Measurements from ENCODE around the gene STK17B. TPM values are rescaled to one million over a fixed set of nuclear protein-coding genes. Genes with fewer than 3 reads are reported as not detected.

STK17B gene
- 22.7 TPM for polyA plus RNA-seq (2013, experiment 1 of 2)
- polyA plus RNA-seq (2013, experiment 2 of 2) = 29.4 TPM

GRCh38 chr2:196171248-196171871 is at the start of gene STK17B:
TSS of gene STK17B (minus strand) at chr2:196171578. CDS start at chr2:196163383, 8,195 bp downstream.
- no peaks in the 10 kb centered on the region for H3K36me3 ChIP-seq (ENCODE audit: control insufficient read depth, insufficient read depth, low read length)
- no peaks in the 10 kb centered on the region for H3K9me3 ChIP-seq (ENCODE audit: control insufficient read depth, low read length)
- H3K4me1 ChIP-seq (ENCODE audit: control insufficient read depth, insufficient read depth, low read length, poor library complexity, severe bottlenecking) = peaks cover 11% of the 10 kb centered on the region
- 0% methylated on average over 19 to 29 of the region's 72 CpGs for WGBS, 2 experiments (ENCODE audit: insufficient coverage in 2 of 2)
- peak within 1 kb of the TSS; percentile 82 for H3K4me3 ChIP-seq (ENCODE audit: extremely low read depth, insufficient read depth, low read length, poor library complexity, severe bottlenecking)
- H3K27ac ChIP-seq (ENCODE audit: low read depth, low read length, severe bottlenecking) = peak within 1 kb of the TSS; percentile 79

- Histone ChIP-seq H3K9me3 (ENCODE audit: control insufficient read depth, low read length) (no peaks in the 10 kb centered on the region), H3K36me3 (ENCODE audit: control insufficient read depth, insufficient read depth, low read length) (peaks cover 32% of the 10 kb centered on the region), H3K27ac (ENCODE audit: low read depth, low read length, severe bottlenecking) (no peak overlapping the region), H3K4me3 (ENCODE audit: extremely low read depth, insufficient read depth, low read length, poor library complexity, severe bottlenecking) (no peak overlapping the region), H3K4me1 (ENCODE audit: control insufficient read depth, insufficient read depth, low read length, poor library complexity, severe bottlenecking) (no peaks in the 10 kb centered on the region)
- 94% methylated on average over 2 to 3 of the region's 4 CpGs for WGBS, 2 experiments (ENCODE audit: insufficient coverage in 2 of 2)
These were observed 49.3 kb upstream of the STK17B start for GRCh38 chr2:196220671-196221070.

GRCh38 chr2:196219671-196220070 is 48.3 kb upstream of the STK17B start:
- Histone ChIP-seq H3K4me1 (ENCODE audit: control insufficient read depth, insufficient read depth, low read length, poor library complexity, severe bottlenecking) (no peaks in the 10 kb centered on the region), H3K27ac (ENCODE audit: low read depth, low read length, severe bottlenecking) (no peak overlapping the region), H3K36me3 (ENCODE audit: control insufficient read depth, insufficient read depth, low read length) (peaks cover 32% of the 10 kb centered on the region), H3K9me3 (ENCODE audit: control insufficient read depth, low read length) (no peaks in the 10 kb centered on the region), H3K4me3 (ENCODE audit: extremely low read depth, insufficient read depth, low read length, poor library complexity, severe bottlenecking) (no peak overlapping the region)
- WGBS, 2 experiments (ENCODE audit: insufficient coverage in 2 of 2) = 100% methylated on average over 1 of the region's 3 CpGs; no CpG with 5 or more reads in 1 of the 2 experiments

GRCh38 chr2:196218106-196218505 is 46.7 kb upstream of the STK17B start:
- WGBS, 2 experiments (ENCODE audit: insufficient coverage in 2 of 2) = 100% methylated on average over 1 of the region's 1 CpG; no CpG with 5 or more reads in 1 of the 2 experiments

GRCh38 chr2:196217116-196217515 is 45.7 kb upstream of the STK17B start:
- 92% methylated on average over 2 of the region's 4 CpGs; no CpG with 5 or more reads in 1 of the 2 experiments for WGBS, 2 experiments (ENCODE audit: insufficient coverage in 2 of 2)

More at GRCh38 chr2:196218106-196218505, 46.7 kb upstream of the STK17B start:
- peaks cover 30% of the 10 kb centered on the region for H3K36me3 ChIP-seq (ENCODE audit: control insufficient read depth, insufficient read depth, low read length)
- no peak overlapping the region for H3K27ac ChIP-seq (ENCODE audit: low read depth, low read length, severe bottlenecking)
- H3K9me3 ChIP-seq (ENCODE audit: control insufficient read depth, low read length) = no peaks in the 10 kb centered on the region
- no peak overlapping the region for H3K4me3 ChIP-seq (ENCODE audit: extremely low read depth, insufficient read depth, low read length, poor library complexity, severe bottlenecking)
- no peaks in the 10 kb centered on the region for H3K4me1 ChIP-seq (ENCODE audit: control insufficient read depth, insufficient read depth, low read length, poor library complexity, severe bottlenecking)

GRCh38 chr2:196215376-196215775 is 44.0 kb upstream of the STK17B start:
- Histone ChIP-seq H3K9me3 (ENCODE audit: control insufficient read depth, low read length) (no peaks in the 10 kb centered on the region), H3K27ac (ENCODE audit: low read depth, low read length, severe bottlenecking) (no peak overlapping the region), H3K4me1 (ENCODE audit: control insufficient read depth, insufficient read depth, low read length, poor library complexity, severe bottlenecking) (no peaks in the 10 kb centered on the region), H3K4me3 (ENCODE audit: extremely low read depth, insufficient read depth, low read length, poor library complexity, severe bottlenecking) (no peak overlapping the region), H3K36me3 (ENCODE audit: control insufficient read depth, insufficient read depth, low read length) (peaks cover 22% of the 10 kb centered on the region)
- no CpG with 5 or more reads among the region's 6 CpGs for WGBS, 2 experiments (ENCODE audit: insufficient coverage in 2 of 2)

More at GRCh38 chr2:196217116-196217515, 45.7 kb upstream of the STK17B start:
- Histone ChIP-seq H3K4me1 (ENCODE audit: control insufficient read depth, insufficient read depth, low read length, poor library complexity, severe bottlenecking) (no peaks in the 10 kb centered on the region), H3K36me3 (ENCODE audit: control insufficient read depth, insufficient read depth, low read length) (peaks cover 34% of the 10 kb centered on the region), H3K4me3 (ENCODE audit: extremely low read depth, insufficient read depth, low read length, poor library complexity, severe bottlenecking) (no peak overlapping the region), H3K9me3 (ENCODE audit: control insufficient read depth, low read length) (no peaks in the 10 kb centered on the region), H3K27ac (ENCODE audit: low read depth, low read length, severe bottlenecking) (no peak overlapping the region)

GRCh38 chr2:196214156-196214555 is 42.8 kb upstream of the STK17B start:
- Histone ChIP-seq H3K4me3 (ENCODE audit: extremely low read depth, insufficient read depth, low read length, poor library complexity, severe bottlenecking) (no peak overlapping the region), H3K36me3 (ENCODE audit: control insufficient read depth, insufficient read depth, low read length) (peaks cover 22% of the 10 kb centered on the region), H3K9me3 (ENCODE audit: control insufficient read depth, low read length) (no peaks in the 10 kb centered on the region), H3K4me1 (ENCODE audit: control insufficient read depth, insufficient read depth, low read length, poor library complexity, severe bottlenecking) (no peaks in the 10 kb centered on the region), H3K27ac (ENCODE audit: low read depth, low read length, severe bottlenecking) (no peak overlapping the region)

- peaks cover 18% of the 10 kb centered on the region for H3K36me3 ChIP-seq (ENCODE audit: control insufficient read depth, insufficient read depth, low read length)
- H3K4me1 ChIP-seq (ENCODE audit: control insufficient read depth, insufficient read depth, low read length, poor library complexity, severe bottlenecking) = no peaks in the 10 kb centered on the region
- H3K4me3 ChIP-seq (ENCODE audit: extremely low read depth, insufficient read depth, low read length, poor library complexity, severe bottlenecking) = no peak overlapping the region
- H3K9me3 ChIP-seq (ENCODE audit: control insufficient read depth, low read length) = no peaks in the 10 kb centered on the region
- WGBS, 2 experiments (ENCODE audit: insufficient coverage in 2 of 2) = 70 to 92% methylated on average over 2 of the region's 3 CpGs
- H3K27ac ChIP-seq (ENCODE audit: low read depth, low read length, severe bottlenecking) = no peak overlapping the region
These were observed 42.0 kb upstream of the STK17B start for GRCh38 chr2:196213252-196213980.

GRCh38 chr2:196208915-196209314 is 37.5 kb upstream of the STK17B start:
- H3K4me1 ChIP-seq (ENCODE audit: control insufficient read depth, insufficient read depth, low read length, poor library complexity, severe bottlenecking) = no peaks in the 10 kb centered on the region
- H3K36me3 ChIP-seq (ENCODE audit: control insufficient read depth, insufficient read depth, low read length) = peaks cover 13% of the 10 kb centered on the region
- H3K9me3 ChIP-seq (ENCODE audit: control insufficient read depth, low read length) = no peaks in the 10 kb centered on the region
- H3K27ac ChIP-seq (ENCODE audit: low read depth, low read length, severe bottlenecking) = no peak overlapping the region
- WGBS, 2 experiments (ENCODE audit: insufficient coverage in 2 of 2) = no CpG with 5 or more reads among the region's 1 CpG
- H3K4me3 ChIP-seq (ENCODE audit: extremely low read depth, insufficient read depth, low read length, poor library complexity, severe bottlenecking) = no peak overlapping the region

GRCh38 chr2:196206804-196207203 is 35.4 kb upstream of the STK17B start:
- Histone ChIP-seq H3K36me3 (ENCODE audit: control insufficient read depth, insufficient read depth, low read length) (no peaks in the 10 kb centered on the region), H3K27ac (ENCODE audit: low read depth, low read length, severe bottlenecking) (no peak overlapping the region), H3K4me3 (ENCODE audit: extremely low read depth, insufficient read depth, low read length, poor library complexity, severe bottlenecking) (no peak overlapping the region), H3K4me1 (ENCODE audit: control insufficient read depth, insufficient read depth, low read length, poor library complexity, severe bottlenecking) (no peaks in the 10 kb centered on the region), H3K9me3 (ENCODE audit: control insufficient read depth, low read length) (no peaks in the 10 kb centered on the region)
- WGBS, 2 experiments (ENCODE audit: insufficient coverage in 2 of 2) = 89 to 100% methylated on average over 1 of the region's 1 CpG

GRCh38 chr2:196205881-196206435 is 34.6 kb upstream of the STK17B start:
- no peaks in the 10 kb centered on the region for H3K4me1 ChIP-seq (ENCODE audit: control insufficient read depth, insufficient read depth, low read length, poor library complexity, severe bottlenecking)
- H3K4me3 ChIP-seq (ENCODE audit: extremely low read depth, insufficient read depth, low read length, poor library complexity, severe bottlenecking) = no peak overlapping the region
- no peak overlapping the region for H3K27ac ChIP-seq (ENCODE audit: low read depth, low read length, severe bottlenecking)
- H3K9me3 ChIP-seq (ENCODE audit: control insufficient read depth, low read length) = no peaks in the 10 kb centered on the region
- no peaks in the 10 kb centered on the region for H3K36me3 ChIP-seq (ENCODE audit: control insufficient read depth, insufficient read depth, low read length)

Measured in mesodermal cell (in vitro differentiated cells).